ENCODE measurements around the gene PPP1CB.
"Not testable (repeated sequence)": the region's sequence is repeated elsewhere in the genome, so short reads cannot be mapped to it uniquely, and the experiment has no call there.

Gene PPP1CB

DNA sequence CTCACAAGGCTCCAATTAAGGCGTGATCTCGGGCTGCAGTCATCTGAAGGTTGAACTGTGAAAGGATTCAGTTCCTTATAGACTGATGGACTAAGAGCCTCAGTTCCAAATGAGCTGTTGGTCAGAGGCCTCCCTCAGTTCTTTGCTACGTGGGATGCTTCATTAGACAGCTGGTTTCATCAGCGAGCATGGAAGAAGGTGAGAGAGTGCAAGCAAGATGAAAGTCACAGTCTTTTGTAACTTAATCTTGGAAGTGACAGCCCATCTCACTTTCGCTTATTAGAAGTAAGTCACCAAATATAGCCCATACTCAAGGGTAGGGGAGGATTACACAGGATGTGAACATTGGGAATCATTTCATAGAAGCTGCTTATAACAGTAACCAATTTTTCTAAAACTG, 26.8 kb downstream of the PPP1CB start:
- no peak for DNase-seq (ENCODE audit: low read depth)

DNA sequence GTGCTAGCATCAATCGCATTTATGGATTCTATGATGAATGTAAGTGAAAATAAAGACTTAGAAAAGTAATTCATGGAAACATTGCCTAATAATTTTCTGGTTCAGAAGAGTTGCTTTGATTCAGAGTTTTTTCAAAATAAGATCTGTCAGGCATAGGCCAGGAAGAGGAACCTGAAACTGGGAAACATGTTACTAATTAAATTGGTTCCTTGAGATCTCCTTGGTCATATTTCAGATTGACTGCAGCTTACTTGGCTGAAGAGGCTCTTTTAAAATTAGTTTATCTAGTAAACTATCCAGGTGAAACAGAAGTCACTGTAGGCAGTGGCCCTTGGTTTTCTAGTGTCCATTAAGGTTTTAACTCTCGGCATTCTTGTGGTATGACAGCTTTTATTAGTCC, 27.4 kb downstream of the PPP1CB start:
- DNase-seq (ENCODE audit: low read depth) = no peak

DNA sequence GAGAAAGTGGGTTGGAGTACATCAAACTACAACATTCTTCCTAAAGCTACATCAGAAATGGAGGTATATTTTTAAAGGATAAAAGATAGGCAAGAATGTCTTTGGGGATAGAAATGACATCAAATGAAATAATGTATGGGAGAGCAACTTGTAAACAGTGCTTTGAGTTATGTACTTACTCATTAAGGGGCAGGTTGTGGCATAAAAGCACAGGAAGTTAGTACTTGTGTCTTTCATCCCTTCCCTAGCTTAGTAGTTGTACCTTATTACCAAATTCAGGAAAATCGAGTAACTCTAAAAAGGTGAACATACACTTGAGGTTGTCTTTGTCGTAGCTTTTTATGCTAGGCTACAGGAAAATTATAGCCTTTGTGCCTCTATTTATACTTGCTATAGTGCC, 28.9 kb downstream of the PPP1CB start:
- DNase-seq (ENCODE audit: low read depth) = no peak

DNA sequence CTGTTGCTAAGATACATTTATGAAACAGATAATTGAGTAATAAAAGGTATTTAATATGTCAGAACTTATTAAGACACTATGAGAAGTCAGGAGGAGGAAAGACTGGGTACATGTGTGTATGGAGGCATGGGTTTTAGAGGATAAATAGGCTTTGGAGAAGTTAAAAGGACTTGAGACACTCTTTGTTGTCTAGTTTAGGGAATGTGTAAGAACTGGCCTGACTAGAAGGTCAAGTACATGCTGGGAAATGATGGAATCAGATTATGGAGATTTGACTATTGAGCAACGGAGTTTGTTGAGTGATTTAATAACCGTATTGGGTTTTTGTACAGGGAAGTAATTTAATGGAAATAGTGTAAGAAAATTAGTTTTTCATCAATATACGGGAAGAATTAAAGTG, 30.8 kb downstream of the PPP1CB start:
- no peak for DNase-seq (ENCODE audit: low read depth)

DNA sequence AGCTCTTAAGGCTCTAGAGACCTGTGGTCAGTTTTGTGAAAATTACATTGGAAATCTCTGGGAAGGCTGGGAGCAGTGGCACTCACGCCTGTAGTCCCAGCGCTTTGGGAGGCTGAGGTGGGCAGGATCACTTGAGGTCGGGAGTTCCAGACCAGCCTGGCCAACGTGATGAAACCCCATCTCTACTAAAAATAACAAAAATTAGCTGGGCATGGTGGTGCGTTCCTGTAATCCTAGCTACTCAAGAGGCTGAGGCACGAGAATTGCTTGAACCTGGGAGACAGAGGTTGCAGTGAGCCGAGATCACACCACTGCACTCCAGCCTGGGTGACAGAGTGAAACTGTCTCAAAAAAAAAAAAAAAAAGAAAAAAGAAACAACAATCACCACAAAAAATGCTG, 32.9 kb downstream of the PPP1CB start:
- not testable (repeated sequence) for DNase-seq (ENCODE audit: low read depth)

DNA sequence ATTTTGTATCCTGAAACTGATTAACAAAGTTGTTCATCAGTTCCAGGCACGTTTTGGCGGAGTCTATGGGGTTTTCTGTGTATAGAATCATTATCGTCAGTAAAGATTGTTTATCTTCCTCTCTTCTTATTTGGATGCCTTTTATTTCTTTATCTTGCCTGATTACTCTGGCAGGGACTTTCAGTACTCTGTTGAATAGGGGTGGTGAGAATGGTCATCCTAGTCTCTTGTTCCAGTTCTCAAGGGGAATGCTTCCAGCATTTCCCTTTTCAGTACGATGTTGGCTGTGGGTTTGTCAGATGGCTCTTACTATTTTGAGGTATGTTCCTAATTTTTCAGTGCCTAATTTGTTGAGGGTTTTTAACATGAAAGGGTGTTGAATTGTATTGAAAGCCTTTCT, 45.0 kb downstream of the PPP1CB start:
- DNase-seq (ENCODE audit: low read depth) = no peak

DNA sequence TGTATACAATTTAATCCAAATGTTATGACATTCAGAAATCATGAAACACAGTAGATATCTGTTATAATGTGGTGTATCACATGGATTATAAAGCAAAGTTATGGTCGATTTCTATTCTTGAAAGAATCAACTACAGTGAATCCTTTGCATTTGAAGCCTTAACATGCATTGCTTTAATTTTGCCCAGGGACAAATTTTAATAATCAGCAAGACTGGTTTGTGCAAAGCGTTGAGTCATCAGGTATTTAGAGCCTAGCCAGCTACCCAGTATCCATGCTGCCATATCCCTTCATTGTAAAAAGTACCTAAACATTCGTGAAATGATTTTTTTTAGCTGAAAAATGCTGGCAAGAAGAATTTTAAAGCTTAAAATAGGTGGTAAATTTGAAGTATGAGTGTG, 50.1 kb downstream of the PPP1CB start:
- DNase-seq (ENCODE audit: low read depth) = no peak

DNA sequence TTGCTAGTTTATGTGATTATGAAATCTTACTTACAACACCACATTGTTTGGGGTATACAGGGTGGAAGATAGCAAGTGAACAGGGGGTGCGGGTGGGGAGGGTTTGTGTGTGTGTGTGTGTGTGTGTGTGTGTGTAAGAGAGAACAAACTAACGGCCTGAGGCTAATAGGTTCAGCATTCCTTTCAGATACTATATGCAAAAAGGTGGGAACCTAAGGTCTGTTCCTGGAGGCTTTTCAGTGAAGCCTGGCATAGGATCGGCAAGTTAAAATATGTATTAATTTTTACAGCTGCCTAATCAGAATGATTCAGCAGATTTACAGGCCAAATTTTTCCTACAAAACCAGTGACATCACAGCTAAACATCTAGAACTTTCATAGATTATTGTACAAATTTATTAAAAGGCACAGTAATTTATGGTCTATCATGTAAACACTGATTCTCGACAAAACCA, 51.4 kb downstream of the PPP1CB start:
- DNase-seq (ENCODE audit: low read depth) = no peak

DNA sequence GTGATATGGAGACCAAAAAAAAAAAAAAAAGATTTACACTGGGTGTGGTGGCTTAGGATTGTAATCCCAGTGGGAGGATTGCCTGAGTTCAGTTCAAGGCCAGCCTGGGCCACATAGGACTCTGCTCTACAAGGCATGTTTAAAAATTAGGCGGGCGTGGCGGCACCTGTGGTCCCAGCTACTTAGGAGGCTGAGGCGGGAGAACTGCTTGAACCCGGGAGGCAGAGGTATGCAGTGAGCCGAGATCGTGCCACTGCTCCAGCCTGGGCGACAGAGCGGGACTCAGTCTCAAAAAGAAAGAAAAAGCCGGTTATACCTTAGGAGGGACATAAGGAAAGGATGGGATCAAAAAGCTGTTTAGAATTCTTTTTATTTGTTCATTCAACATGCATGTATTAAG, 58.3 kb downstream of the PPP1CB start:
- DNase-seq (ENCODE audit: low read depth) = no peak

DNA sequence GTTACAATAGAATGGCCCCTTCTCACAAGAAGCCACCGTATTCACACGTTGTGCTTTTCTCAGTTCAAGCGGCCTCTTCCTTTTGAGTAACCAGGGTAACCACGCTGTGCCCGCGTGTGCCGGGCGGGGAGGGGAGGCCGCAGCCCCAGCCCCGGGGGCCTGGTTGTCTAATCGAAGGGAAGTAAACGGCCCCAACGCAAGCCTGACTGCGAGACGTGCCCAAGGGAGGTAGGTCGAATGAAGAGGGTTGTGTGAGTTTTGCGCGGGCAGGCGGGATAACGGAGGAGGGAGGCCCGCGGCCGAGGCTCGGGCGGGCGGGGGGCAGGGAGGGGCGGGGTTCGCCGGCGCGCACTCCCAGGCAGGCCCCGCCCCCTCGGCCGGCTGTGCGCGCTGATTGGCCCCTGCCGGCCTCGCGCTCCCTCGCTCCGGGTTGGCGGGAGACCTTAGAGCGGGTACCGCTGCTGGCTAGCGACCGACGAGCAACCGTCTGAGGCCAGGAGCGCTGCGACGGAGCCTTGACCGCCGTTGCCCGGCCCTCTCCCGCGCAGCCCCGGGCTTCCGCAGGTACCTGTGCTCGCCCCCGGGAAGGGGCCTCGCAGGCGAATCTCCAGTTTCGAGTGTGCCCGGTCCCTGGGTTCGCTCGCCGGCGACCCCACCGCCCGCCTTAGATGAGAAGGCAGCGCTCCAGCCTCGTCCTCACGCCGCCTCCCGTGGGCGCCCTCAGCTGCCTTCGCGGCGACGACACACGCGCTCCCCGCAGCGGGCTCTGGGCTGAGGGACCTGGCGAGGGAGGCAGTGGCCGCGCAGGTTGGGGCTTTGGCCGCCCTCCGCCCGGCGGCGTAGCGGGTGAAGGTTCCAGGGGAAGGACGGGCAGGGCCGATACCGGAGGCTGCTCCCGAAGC, 59.0 kb downstream of the PPP1CB start, which contains the start of gene SPDYA:
Gene SPDYA (plus strand): TSS at position 451 of the 902 bp plus-strand sequence. CDS start 5,181 bp downstream, outside the sequence.
- peak; percentile 72 for DNase-seq (ENCODE audit: low read depth)

DNA sequence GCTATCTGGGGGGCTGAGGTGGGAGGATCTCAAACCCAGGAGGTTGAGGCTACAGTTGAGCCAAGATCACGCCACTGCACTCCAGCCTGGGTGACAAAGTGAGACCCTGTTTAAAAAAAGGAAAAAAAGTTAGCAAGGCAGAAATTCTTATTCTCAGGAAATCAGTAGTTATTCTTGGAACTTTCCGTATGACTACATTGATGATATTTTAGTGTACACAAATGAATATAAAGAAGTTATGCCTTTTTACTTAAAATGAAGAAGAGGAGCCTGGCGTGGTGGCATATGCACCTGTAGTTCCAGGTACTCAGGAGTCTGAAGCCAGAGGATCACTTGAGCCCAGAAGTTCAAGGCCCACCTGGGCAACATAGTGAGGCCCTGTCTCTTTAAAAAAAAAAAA, 66.4 kb downstream of the PPP1CB start:
- DNase-seq (ENCODE audit: low read depth) = no peak

DNA sequence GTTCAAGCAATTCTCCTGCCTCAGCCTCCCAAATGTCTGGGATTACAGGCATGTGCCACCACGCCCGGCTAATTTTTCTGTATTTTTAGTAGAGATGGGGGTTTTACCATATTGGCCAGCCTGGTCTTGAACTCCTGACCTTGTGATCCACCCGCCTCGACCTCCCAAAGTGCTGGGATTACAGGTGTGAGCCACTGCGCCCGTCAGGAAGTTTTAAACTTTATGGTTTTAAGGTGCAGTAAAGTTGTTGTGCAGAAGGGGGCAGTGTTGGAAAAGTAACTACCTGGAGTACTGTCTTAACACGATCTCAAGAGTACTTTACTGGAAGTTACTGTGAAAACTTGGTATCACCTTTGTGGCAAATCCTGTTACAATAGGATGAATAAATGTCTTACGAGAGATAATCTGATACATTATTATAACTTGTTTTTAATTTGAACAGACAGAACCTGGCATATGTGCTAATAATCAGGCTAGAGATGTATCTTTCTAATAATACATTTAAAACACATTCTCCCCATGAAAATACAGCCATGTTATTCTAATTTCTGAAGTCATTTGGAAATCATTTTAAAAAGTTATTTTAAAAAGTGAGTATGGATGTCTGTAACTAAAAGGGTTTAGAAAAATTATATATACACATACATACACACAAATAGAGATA, 69.8 kb downstream of the PPP1CB start:
- peak; percentile 53 for DNase-seq (ENCODE audit: low read depth)

DNA sequence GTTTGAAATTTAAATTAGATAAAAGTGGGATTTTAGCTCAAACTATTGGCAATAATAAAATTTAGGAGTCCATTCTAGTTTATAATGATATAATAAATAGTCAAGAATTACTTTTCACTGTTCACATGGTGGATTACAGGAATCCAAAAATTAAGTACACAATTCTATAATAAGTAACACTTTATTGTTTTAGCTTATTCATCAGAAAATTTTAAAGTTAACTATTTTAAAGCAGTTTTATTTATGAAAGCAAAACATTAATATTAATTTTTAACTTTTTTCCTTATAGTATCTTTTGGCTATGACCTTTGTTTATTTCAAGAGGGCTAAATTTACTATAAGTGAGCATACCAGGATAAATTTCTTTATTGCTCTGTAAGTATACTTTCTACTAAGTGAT, 70.4 kb downstream of the PPP1CB start:
- DNase-seq (ENCODE audit: low read depth) = no peak

DNA sequence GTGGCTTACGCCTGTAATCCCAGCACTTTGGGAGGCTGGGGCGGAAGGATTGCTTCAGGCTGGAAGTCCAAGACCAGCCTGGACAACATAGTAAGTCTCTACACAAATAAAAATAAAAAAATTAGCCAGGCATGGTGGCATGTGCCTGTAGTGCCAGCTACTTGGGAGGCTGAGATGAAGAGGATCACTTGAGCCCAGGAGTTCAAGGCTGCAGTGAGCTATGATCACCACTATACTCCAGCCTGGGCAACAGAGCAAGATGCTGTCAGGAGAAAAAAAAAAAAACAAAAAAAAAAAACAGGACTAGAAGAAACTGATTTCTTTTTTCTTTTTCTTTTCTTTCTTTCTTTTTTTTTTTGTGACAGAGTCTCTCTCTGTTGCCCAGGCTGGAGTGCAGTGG, 72.6 kb downstream of the PPP1CB start:
- DNase-seq (ENCODE audit: low read depth) = no peak

DNA sequence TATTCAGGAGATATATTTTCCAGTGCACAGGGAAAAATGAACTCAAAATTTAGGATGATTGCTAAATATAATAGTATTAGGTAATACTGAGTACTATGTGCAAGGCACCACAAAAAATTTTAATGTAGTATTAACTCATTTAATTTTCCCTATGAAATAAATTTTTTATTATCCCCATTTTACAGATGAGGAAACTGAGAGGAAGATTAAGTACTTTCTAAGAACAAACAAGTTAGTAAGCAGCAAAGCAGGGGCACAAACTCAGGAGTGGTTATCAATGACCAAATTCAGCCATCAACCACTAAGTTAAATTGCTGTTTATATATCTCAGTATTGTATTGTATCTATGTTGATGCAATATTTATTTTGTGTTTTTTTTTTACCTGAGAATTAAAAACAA, 73.2 kb downstream of the PPP1CB start:
- no peak for DNase-seq (ENCODE audit: low read depth)

DNA sequence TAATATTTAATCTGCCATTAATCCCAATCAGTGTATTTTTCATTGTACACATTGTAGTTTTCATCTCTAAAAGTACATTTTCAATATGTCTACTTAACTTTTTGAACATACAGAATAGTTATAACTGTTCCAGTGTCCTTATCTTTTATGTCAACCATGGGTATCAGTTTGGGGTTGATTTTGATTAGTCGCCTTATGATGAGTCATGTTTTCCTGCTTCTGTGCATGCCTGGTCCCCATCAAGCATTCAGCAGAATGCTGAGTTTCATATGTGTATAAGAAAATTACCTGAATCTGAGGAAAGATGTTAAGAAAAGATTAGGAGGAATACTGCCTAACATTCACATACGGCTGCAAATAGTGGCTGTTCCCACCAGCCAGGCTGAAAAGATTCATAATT, 76.8 kb downstream of the PPP1CB start:
- no peak for DNase-seq (ENCODE audit: low read depth)

DNA sequence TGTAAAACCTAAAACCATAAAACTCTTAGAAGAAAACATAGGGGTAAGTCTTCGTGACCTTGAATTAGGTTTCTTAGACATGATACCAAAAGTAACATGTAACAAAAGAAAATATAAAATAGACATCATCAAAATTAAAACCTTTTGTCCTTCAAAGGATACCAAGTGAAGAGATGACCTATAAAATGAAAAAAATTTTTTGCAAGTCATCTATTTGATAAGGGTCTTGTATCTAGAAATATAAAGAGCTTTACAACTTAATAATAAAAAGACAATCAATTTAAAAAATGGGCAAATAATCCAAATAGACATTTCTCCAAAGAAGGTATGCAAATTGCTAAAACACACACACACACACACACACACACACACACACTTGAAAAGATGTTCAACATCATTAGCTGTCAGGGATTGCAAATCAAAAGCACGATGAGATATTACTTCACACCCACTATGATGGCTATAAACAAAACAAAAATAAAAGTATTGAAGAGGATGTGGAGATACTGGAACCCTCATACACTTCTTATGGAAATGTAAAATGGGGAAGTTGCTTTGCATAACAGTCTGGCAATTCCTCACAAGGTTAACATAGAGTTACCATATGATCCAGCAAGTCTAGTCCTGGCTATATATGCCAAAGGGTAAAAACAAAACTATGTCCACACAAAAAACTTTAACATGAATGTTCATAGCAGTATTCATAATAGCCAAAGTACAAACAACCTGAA, 82.3 kb downstream of the PPP1CB start:
- no peak for DNase-seq (ENCODE audit: low read depth)

DNA sequence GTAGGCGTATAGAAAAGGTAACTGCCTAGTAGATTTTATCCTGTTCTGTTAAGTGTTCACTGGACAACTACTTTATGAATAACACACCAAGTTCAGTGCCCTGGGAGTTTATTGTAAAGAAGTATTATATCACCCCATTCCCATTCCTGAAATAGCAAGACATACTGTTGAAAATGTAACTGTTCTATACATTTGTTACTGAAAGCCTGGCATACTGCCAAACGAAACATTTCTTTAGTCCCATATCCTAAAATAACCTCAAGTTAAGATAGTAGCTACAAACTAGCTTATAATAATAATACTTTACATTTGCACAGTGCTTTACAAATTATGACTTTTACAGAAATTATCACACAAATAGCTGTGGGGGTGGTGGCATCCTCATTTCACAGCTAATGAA, 84.2 kb downstream of the PPP1CB start:
- no peak for DNase-seq (ENCODE audit: low read depth)

DNA sequence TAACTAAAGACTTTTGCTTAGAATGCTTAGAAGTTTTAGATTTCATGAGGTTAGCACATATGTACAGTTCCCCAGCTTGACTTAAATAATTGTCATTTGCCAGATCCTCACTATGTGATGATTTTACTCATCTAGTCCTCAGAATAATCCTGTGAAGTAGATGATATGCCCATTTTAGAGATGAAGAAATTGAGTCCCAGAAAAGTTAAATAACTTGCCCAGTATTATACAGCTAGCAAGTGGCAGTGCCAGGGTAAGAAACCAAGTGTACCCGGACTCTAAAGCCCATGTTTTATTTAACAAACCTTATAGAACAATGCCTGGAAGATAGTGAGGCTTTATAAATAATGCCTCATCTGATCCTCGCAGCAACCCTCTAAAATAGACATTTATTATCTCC, 87.3 kb downstream of the PPP1CB start:
- no peak for DNase-seq (ENCODE audit: low read depth)

DNA sequence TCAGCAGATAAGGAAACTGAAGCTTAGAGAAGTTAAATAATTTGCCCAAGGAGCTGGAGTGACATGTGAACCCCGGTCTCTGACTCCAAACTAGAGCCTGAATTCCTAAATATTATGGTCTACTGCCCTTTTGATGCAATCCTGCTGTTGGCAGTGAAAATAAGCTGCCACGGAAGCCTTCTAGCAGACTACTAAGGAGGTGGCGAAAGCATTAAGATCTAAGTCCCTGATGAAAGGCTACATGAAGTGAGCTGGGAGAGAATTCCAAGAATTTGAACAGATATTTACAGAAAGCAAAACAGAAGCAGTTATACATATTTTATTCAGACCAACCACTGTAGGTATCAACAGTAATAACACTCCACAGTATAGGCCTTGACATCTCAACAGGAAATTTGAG, 90.4 kb downstream of the PPP1CB start:
- no peak for DNase-seq (ENCODE audit: low read depth)
